H1 (cell line): ENCODE data around the gene SLC13A3. TPM values are rescaled to one million over a fixed set of nuclear protein-coding genes. Genes with fewer than 3 reads are reported as not detected.

Source experiments
- CTCF ChIA-PET: fragments of 300-600 bp; sonication (Branson Sonifier 250); formaldehyde crosslinking; loops from one replicate; lab custom pipeline; 2021; ENCODE audit not compliant: partially characterized antibody; lab: Charles Lee
- POLR2A ChIA-PET: fragments of 300-600 bp; sonication (Branson Sonifier 250); formaldehyde crosslinking; loops from one replicate; lab custom pipeline; 2021; ENCODE audit warnings: inconsistent platforms; ENCODE audit not compliant: partially characterized antibody; lab: Charles Lee
- DNase-seq, 2 experiments: peaks; one replicate each; pipeline versions ENCODE4 v3.0.0 to v3.0.0-alpha.2; 2010 to 2022; ENCODE audit warnings: low spot score in 2 of 2, low read depth in 1 of 2, mixed read lengths in 1 of 2
- FAIRE-seq: peaks from 2 replicates; lab custom pipeline; 2011; peaks lifted over from hg19 to GRCh38; lab: Jason Lieb, UNC
- H2AFZ ChIP-seq: 2 replicates; pipeline ENCODE4 v1.8.1; 2012; ENCODE audit warnings: low read length, inconsistent platforms
- H2AK5ac ChIP-seq: 2 replicates; pipeline ENCODE4 v1.6.1; 2013; ENCODE audit warnings: low read depth, low read length
- H2BK120ac ChIP-seq: replicated peaks from 2 replicates; pipeline ENCODE3; 2013; ENCODE audit warnings: low read depth, low read length, inconsistent platforms
- H2BK12ac ChIP-seq: 2 replicates; pipeline ENCODE4 v1.6.1; 2013; ENCODE audit warnings: low read depth, low read length
- H2BK15ac ChIP-seq: 2 replicates; pipeline ENCODE4 v1.6.1; 2013; ENCODE audit warnings: low read length
- H2BK20ac ChIP-seq: 2 replicates; pipeline ENCODE4 v1.6.1; 2013; ENCODE audit warnings: low read length
- H2BK5ac ChIP-seq: 2 replicates; pipeline ENCODE4 v1.6.1; 2013; ENCODE audit warnings: low read depth, low read length
- H3K14ac ChIP-seq: 2 replicates; pipeline ENCODE4 v1.6.1; 2013; ENCODE audit warnings: inconsistent platforms; ENCODE audit not compliant: insufficient read length
- H3K18ac ChIP-seq: 2 replicates; pipeline ENCODE4 v1.6.1; 2013; ENCODE audit warnings: low read length; ENCODE audit errors: extremely low read depth
- H3K23ac ChIP-seq: 2 replicates; pipeline ENCODE4 v1.6.1; 2013; ENCODE audit warnings: inconsistent platforms; ENCODE audit not compliant: insufficient read length
- H3K23me2 ChIP-seq: 2 replicates; pipeline ENCODE4 v1.6.1; 2013; ENCODE audit warnings: low read depth, low read length
- H3K27ac ChIP-seq: 2 replicates; pipeline ENCODE4 v1.6.1; 2011; ENCODE audit warnings: low read depth, low read length, inconsistent platforms
- H3K27me3 ChIP-seq, 4 experiments: replicated peaks in 1 of 4; 1 replicate in 1 of 4; 2 replicates in 3 of 4; pipeline versions ENCODE4 v1.6.1 to v1.8.1; 2011 to 2013; ENCODE audit warnings: low read length in 3 of 4, mild to moderate bottlenecking in 3 of 4, inconsistent platforms in 2 of 4, mixed read lengths in 2 of 4, moderate library complexity in 1 of 4; ENCODE audit not compliant: control insufficient read depth in 3 of 4, insufficient read depth in 3 of 4; ENCODE audit errors: extremely low read depth in 1 of 4
- H3K36me3 ChIP-seq, 4 experiments: 2 replicates each; pipeline versions ENCODE4 v1.6.1 to v1.8.1; 2011 to 2013; ENCODE audit warnings: mild to moderate bottlenecking in 4 of 4, low read length in 3 of 4, moderate library complexity in 2 of 4, control low read depth in 1 of 4, inconsistent platforms in 1 of 4; ENCODE audit not compliant: insufficient read depth in 4 of 4, control insufficient read depth in 2 of 4
- H3K4ac ChIP-seq: replicated peaks from 2 replicates; pipeline ENCODE3; 2013; ENCODE audit warnings: low read length, low read depth, mixed read lengths, inconsistent platforms; ENCODE audit not compliant: insufficient read length
- H3K4me1 ChIP-seq, 4 experiments: replicated peaks in 1 of 4; 1 replicate in 1 of 4; 2 replicates in 3 of 4; pipeline versions ENCODE4 v1.6.1 to v1.8.1; 2011 to 2013; ENCODE audit warnings: low read length in 3 of 4, inconsistent platforms in 2 of 4, mixed read lengths in 1 of 4; ENCODE audit not compliant: insufficient read depth in 4 of 4, control insufficient read depth in 3 of 4
- H3K4me2 ChIP-seq, 2 experiments: 2 replicates each; pipeline versions ENCODE4 v1.6.1 to v1.8.1; 2011 to 2013; ENCODE audit warnings: low read depth in 2 of 2, low read length in 2 of 2, control low read depth in 1 of 2, inconsistent platforms in 1 of 2, mild to moderate bottlenecking in 1 of 2; ENCODE audit not compliant: insufficient read depth in 1 of 2
- H3K4me3 ChIP-seq, 4 experiments: fragments of 200-600, 300-600 bp in 1 of 4; sonication (generic), shearing (Covaris generic), sonication (Bioruptor Twin) in 1 of 4; 2 replicates each; pipeline versions ENCODE4 v1.5.1 to v1.8.1; 2011 to 2016; ENCODE audit warnings: low read length in 4 of 4, low read depth in 3 of 4, control low read depth in 2 of 4, inconsistent platforms in 2 of 4, mild to moderate bottlenecking in 2 of 4, mixed read lengths in 1 of 4, moderate library complexity in 1 of 4; ENCODE audit not compliant: insufficient read depth in 2 of 4; ENCODE audit errors: extremely low read depth in 1 of 4
- H3K56ac ChIP-seq: replicated peaks from 2 replicates; pipeline ENCODE3; 2013; ENCODE audit warnings: low read depth, mild to moderate bottlenecking, mixed read lengths, low read length, inconsistent platforms; ENCODE audit not compliant: insufficient read length
- H3K79me1 ChIP-seq: 2 replicates; pipeline ENCODE4 v1.6.1; 2013; ENCODE audit warnings: low read depth, low read length, control low read depth
- H3K79me2 ChIP-seq, 2 experiments: 2 replicates each; pipeline versions ENCODE4 v1.6.1 to v1.8.1; 2012 to 2013; ENCODE audit warnings: low read length in 2 of 2, mild to moderate bottlenecking in 2 of 2, inconsistent platforms in 1 of 2; ENCODE audit not compliant: insufficient read depth in 2 of 2, control insufficient read depth in 1 of 2
- H3K9ac ChIP-seq, 4 experiments: replicated peaks in 1 of 4; 1 replicate in 1 of 4; 2 replicates in 3 of 4; pipeline versions ENCODE4 v1.6.1 to v1.8.1; 2011 to 2013; ENCODE audit warnings: low read depth in 3 of 4, low read length in 3 of 4, control low read depth in 2 of 4, mild to moderate bottlenecking in 2 of 4, moderate library complexity in 2 of 4, inconsistent platforms in 1 of 4; ENCODE audit errors: extremely low read depth in 1 of 4
- H3K9me3 ChIP-seq, 2 experiments: 2 replicates each; pipeline versions ENCODE4 v1.6.1 to v1.8.1; 2012 to 2013; ENCODE audit warnings: mild to moderate bottlenecking in 2 of 2, moderate library complexity in 2 of 2, control low read depth in 1 of 2, inconsistent platforms in 1 of 2, low read depth in 1 of 2, low read length in 1 of 2, mixed read lengths in 1 of 2; ENCODE audit not compliant: insufficient read depth in 2 of 2
- H4K20me1 ChIP-seq, 2 experiments: replicated peaks in 1 of 2; 2 replicates each; pipeline versions ENCODE3 to v1.8.1; 2011 to 2013; ENCODE audit warnings: inconsistent platforms in 2 of 2, low read length in 2 of 2, mild to moderate bottlenecking in 1 of 2; ENCODE audit not compliant: insufficient read depth in 2 of 2, control insufficient read depth in 1 of 2
- H4K5ac ChIP-seq: 2 replicates; pipeline ENCODE4 v1.6.1; 2013; ENCODE audit warnings: low read length, low read depth, mixed read lengths, inconsistent platforms; ENCODE audit not compliant: insufficient read length
- H4K8ac ChIP-seq: 2 replicates; pipeline ENCODE4 v1.8.0; 2013; ENCODE audit warnings: mild to moderate bottlenecking, moderate library complexity, low read length, inconsistent platforms; ENCODE audit not compliant: insufficient read depth; ENCODE audit errors: extremely low read depth
- H4K91ac ChIP-seq: replicated peaks from 2 replicates; pipeline ENCODE3; 2013; ENCODE audit warnings: low read length, mixed read lengths, inconsistent platforms; ENCODE audit not compliant: insufficient read length
- CBX5 ChIP-seq: fragments of 300-800, 300-1000 bp; sonication (generic); IDR thresholded peaks from 2 replicates; pipeline ENCODE4 v1.7.1; 2016; ENCODE audit warnings: antibody characterized with exemption, low read length, low read depth
- CBX8 ChIP-seq: fragments of 300-800, 300-1000 bp; sonication (generic); IDR thresholded peaks from 2 replicates; pipeline ENCODE4 v1.7.1; 2016; ENCODE audit warnings: low read depth, low read length, borderline replicate concordance
- CEBPB ChIP-seq: IDR thresholded peaks from 2 replicates; pipeline ENCODE4 v1.6.1; 2012; ENCODE audit warnings: low read depth, low read length
- CTCF ChIP-seq, 3 experiments: IDR thresholded peaks; 1 replicate in 2 of 3; 2 replicates in 1 of 3; pipeline versions ENCODE4 v1.5.1 to v1.6.1; 2011; ENCODE audit warnings: low read length in 3 of 3, mild to moderate bottlenecking in 3 of 3, inconsistent platforms in 2 of 3, low read depth in 1 of 3, moderate library complexity in 1 of 3; ENCODE audit not compliant: insufficient read depth in 1 of 3; ENCODE audit errors: control extremely low read depth in 1 of 3
- E2F6 ChIP-seq: IDR thresholded peaks from 2 replicates; pipeline ENCODE4 v1.6.1; 2012; ENCODE audit warnings: inconsistent platforms
- MAFK ChIP-seq: IDR thresholded peaks from 2 replicates; pipeline ENCODE4 v1.6.1; 2012; ENCODE audit warnings: low read depth, mild to moderate bottlenecking, improper control_type of control experiment, low read length
- POLR2AphosphoS5 ChIP-seq: IDR thresholded peaks from 2 replicates; pipeline ENCODE4 v1.6.1; 2011; ENCODE audit warnings: low read depth, low read length
- RNF2 ChIP-seq: fragments of 200-900, 300-1000 bp; sonication (generic); IDR thresholded peaks from 2 replicates; pipeline ENCODE4 v1.7.1; 2016; ENCODE audit warnings: borderline replicate concordance, low read depth, mild to moderate bottlenecking, antibody characterized with exemption, low read length; ENCODE audit not compliant: poor library complexity, severe bottlenecking; ENCODE audit errors: missing control alignments
- USF2 ChIP-seq: IDR thresholded peaks from 2 replicates; pipeline ENCODE4 v1.6.1; 2011; ENCODE audit warnings: low read length, improper control_type of control experiment
- WGBS, 2 experiments: shearing (Covaris generic) in 1 of 2; methylation state at CpG; one replicate each; pipeline versions ENCODE4 v1.1.6 to v1.1.7; 2013 to 2015; ENCODE audit warnings: low lambda C conversion rate in 2 of 2, mixed read lengths in 2 of 2, inconsistent platforms in 1 of 2, low coverage in 1 of 2, missing lambda C conversion rate in 1 of 2; ENCODE audit not compliant: insufficient replicate concordance in 2 of 2, insufficient coverage in 1 of 2, insufficient read length in 1 of 2; ENCODE audit errors: extremely low coverage in 1 of 2, missing lambda C conversion rate in 1 of 2; 5-methylcytosine and 5-hydroxymethylcytosine counted together
- polyA plus RNA-seq, 7 experiments: library from polyadenylated mRNA; depleted of rRNA in 3 of 7; stranded (reverse) in 5 of 7; unstranded in 2 of 7; fragments of >200 nt in 5 of 7; fragments of 200-250 nt in 2 of 7; gene quantifications; 1 replicate in 5 of 7; 2 replicates in 1 of 7; 4 replicates in 1 of 7; pipeline versions ENCODE4 v1.2.1 to v1.2.3, GENCODE V29; 2011 to 2013; ENCODE audit warnings: missing spikeins in 2 of 7, mixed read lengths in 2 of 7
- total RNA-seq: library from RNA; stranded (reverse); fragmentation: NEBNext Ultra II Directional; extraction: Animal tissue kit (Norgen Biotek cat#: 25700); gene quantifications from 2 replicates; pipeline ENCODE4 v1.2.1, GENCODE V29; 2021

The SLC13A3 gene
- total and polyA plus RNA-seq, 2 of the 8 experiments (the other 6 are each of a cell fraction or from before 2014, with no cell fraction given), result 9.4 to 12.6 TPM

GRCh38 chr20:46610145-46610544 lies 41.1 kb downstream of the SLC13A3 start:
- no peak overlapping the region for H3K27ac ChIP-seq
- no peak overlapping the region for H2AFZ ChIP-seq
- FAIRE-seq, result no peak
- H2AK5ac ChIP-seq, result no peak overlapping the region
- H3K18ac ChIP-seq, result no peak overlapping the region
- H2BK20ac ChIP-seq, result no peak overlapping the region
- no peak overlapping the region for H3K4me3 ChIP-seq
- no peak for DNase-seq
- H3K4ac ChIP-seq, result peak overlapping the region; percentile 32
- H3K23me2 ChIP-seq, result no peaks in the 10 kb centered on the region
- no peaks in the 10 kb centered on the region for H3K27me3 ChIP-seq
- H3K9me3 ChIP-seq, result no peaks in the 10 kb centered on the region
- H3K56ac ChIP-seq, result no peak overlapping the region
- no peak overlapping the region for H3K14ac ChIP-seq
- H2BK15ac ChIP-seq, result no peak overlapping the region
- no peaks in the 10 kb centered on the region for H4K20me1 ChIP-seq
- POLR2A ChIA-PET, result interaction anchor here (0.6 kb wide), 1 partner anchor 84 kb away, joined by 3 read pairs; no protein-coding TSS in a partner anchor
- H4K8ac ChIP-seq, result no peak overlapping the region
- no peaks in the 10 kb centered on the region for H3K79me2 ChIP-seq
- no peak overlapping the region for H4K91ac ChIP-seq
- no peak overlapping the region for H4K5ac ChIP-seq
- H2BK12ac ChIP-seq, result no peak overlapping the region
- H3K79me1 ChIP-seq, result no peaks in the 10 kb centered on the region
- no peaks in the 10 kb centered on the region for H3K36me3 ChIP-seq
- H3K4me1 ChIP-seq, result no peaks in the 10 kb centered on the region
- no peak overlapping the region for H3K23ac ChIP-seq
- no peak overlapping the region for H2BK120ac ChIP-seq
- H3K4me2 ChIP-seq, result no peak overlapping the region
- WGBS, 2 experiments, result 84% methylated on average over 2 of the region's 2 CpGs; no CpG with 5 or more reads in 1 of the 2 experiments
- CTCF ChIA-PET, result interaction anchor here (1.8 kb wide), 1 partner anchor 12 kb away, joined by 7 read pairs; no protein-coding TSS in a partner anchor
- no peak overlapping the region for H3K9ac ChIP-seq
- H2BK5ac ChIP-seq, result no peak overlapping the region
- TF ChIP-seq USF2, result no peak
- TF ChIP-seq E2F6, result no peak
- no peak for TF ChIP-seq POLR2AphosphoS5
- no peak for TF ChIP-seq CEBPB
- no peak for TF ChIP-seq RNF2
- TF ChIP-seq CBX8, result no peak
- no peak for TF ChIP-seq CBX5
- TF ChIP-seq MAFK, result no peak
- no peak for TF ChIP-seq CTCF (IDR thresholded peaks at IDR 0.05; ENCODE audit: control extremely low read depth in 1 of 3, insufficient read depth in 1 of 3, low read depth in 1 of 3, low read length in 3 of 3)
